ENCODE measurements around the gene GALNT17.

- TF ChIP-seq POLR2AphosphoS5 (IDR thresholded peaks at IDR 0.05) (no peak), CTCF (IDR thresholded peaks at IDR 0.05) (no peak)
Observed at GRCh38 chr7:71389976-71390375, 258.0 kb downstream of the GALNT17 start.

All from prostate gland (tissue), 2 donors.